ENCODE results near the gene ZFHX3. TPM values are rescaled to one million over a fixed set of nuclear protein-coding genes. Genes with fewer than 3 reads are reported as not detected.

Gene ZFHX3
- polyA plus RNA-seq, 1 donor = 8.8 TPM

DNA sequence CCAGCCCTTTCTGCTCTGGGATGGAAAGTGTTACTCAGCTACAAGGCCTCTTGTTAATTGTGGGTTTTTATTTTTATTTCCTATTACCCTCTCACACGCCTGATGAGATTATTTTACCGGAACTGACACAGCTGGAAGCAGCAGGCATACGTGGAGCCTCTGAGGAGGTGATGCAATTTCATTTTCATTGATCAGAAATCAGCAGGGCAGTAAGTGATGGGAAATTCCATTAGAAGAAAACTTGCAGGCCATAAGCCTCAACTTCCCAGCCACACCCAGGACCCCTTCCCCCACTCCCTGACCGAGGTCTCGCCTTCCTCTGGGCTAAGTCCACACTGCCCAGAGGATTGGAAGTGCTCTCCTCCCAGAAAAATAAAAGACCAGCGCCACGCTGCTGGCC, 69.7 kb downstream of the ZFHX3 start:
- DNase-seq (ENCODE audit: low read depth) = no peak

DNA sequence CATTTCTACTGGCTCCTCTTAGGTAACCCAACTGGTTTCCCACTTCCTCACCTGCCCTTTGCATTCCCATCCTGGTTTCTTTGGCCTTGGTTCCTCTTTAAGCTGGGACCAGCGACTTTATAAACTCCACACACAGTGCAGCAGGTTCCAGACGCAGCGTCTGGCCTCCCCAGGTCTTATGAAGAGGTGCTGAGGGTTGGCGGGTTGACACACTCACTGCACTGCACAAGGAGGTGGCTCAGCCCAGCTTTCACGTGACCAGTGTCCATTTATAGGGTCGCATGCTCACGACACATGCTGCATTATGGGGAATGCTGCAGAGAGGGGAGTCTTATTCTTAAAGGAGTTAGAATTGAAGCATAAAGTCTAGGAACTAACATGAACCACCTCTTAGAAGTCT, 70.8 kb downstream of the ZFHX3 start:
- DNase-seq (ENCODE audit: low read depth) = no peak

DNA sequence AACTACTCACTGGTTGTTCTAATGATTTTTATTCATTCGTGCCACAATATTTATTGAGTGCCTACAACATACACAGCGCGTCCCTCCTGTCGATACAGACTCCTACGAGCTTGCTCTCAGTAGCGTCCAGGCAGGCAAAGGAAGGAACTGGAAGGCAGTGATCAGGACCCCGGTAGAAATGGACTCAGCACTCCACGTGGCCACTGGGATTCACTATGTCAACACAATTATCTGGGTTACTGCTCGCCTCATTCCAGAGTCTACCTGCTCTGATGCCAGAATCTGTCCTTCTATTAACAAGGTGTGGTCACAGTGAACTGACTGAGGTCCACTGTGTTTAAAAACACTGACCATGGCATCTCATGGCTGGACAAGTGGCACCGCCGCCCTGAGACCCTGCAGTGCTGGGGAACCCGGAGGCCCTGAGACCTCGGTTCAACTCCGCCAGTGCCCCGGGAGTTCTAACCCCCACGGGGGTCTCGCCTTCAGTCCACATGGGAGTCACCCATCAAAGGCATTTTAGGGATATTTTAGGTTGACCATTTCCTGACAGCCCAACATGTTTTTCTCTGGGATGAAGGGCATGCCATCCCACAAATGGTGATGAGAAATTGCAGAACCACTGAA, 71.4 kb downstream of the ZFHX3 start:
- DNase-seq (ENCODE audit: low read depth) = no peak

DNA sequence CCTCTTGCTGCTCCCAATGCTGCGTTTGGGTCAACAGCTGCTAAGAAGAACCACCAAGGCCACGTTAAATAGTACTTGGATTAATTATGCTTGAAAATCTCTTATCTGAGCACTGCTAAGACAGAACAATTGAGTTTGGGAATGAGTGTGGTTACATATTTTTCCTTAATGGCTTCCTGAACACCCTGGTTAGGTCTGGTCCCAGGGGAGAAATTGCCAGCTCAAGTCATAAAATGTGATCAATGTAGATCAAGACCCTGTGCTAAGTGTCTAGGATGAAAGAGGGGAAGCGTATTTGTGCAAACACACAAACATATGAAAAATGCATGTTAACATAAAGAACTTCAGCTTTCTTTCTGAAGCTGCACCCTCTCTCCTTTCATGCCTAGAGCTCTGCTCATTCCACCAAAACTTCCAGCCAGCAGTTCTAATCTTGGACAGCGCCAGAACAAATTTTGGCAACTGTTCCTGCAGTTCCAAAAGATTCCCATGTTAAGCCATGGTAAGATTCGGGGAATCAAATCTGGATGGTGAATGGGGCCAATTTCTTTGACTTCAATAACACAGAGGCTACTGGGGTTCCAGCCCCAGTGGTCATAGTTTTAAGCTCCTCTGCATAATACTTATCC, 72.0 kb downstream of the ZFHX3 start:
- DNase-seq (ENCODE audit: low read depth) = no peak

- no peak for DNase-seq (ENCODE audit: low read depth)
Observed at GRCh38 chr16:72974142-72974769, 73.7 kb downstream of the ZFHX3 start.

- DNase-seq (ENCODE audit: low read depth) = no peak
Observed at GRCh38 chr16:72972878-72973571, 74.9 kb downstream of the ZFHX3 start.

GRCh38 chr16:72971370-72971769, 76.6 kb downstream of the ZFHX3 start:
- DNase-seq (ENCODE audit: low read depth) = no peak

- no peak for DNase-seq (ENCODE audit: low read depth)
Observed at GRCh38 chr16:72970656-72971055, 77.3 kb downstream of the ZFHX3 start.

GRCh38 chr16:72969812-72970211, 78.1 kb downstream of the ZFHX3 start:
- DNase-seq (ENCODE audit: low read depth) = no peak

DNA sequence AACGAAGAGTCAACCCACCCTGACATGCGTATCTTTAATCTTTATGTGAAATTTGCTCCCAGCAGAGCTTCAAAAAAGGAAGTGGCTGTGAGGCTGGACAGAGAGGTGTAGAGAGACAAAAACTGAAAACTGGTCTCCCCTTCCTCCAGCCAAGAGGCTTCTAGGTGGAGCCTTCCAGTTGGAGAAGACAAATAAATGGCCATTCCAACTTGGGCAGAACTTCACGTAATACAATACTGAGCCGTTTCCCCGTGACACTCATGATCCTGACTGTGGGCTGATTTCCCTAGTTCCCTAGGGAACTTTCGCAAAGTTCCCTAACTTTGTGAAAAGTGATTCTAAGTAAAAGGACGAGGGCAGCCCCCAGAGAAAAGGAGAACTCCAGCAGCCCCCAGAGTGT, 78.8 kb downstream of the ZFHX3 start:
- no peak for DNase-seq (ENCODE audit: low read depth)

GRCh38 chr16:72967941-72968340, 80.0 kb downstream of the ZFHX3 start:
- DNase-seq (ENCODE audit: low read depth) = no peak

GRCh38 chr16:72963533-72964315, 84.2 kb downstream of the ZFHX3 start:
- DNase-seq (ENCODE audit: low read depth) = no peak

- DNase-seq (ENCODE audit: low read depth) = no peak
Observed at GRCh38 chr16:72962347-72962746, 85.6 kb downstream of the ZFHX3 start.

DNA sequence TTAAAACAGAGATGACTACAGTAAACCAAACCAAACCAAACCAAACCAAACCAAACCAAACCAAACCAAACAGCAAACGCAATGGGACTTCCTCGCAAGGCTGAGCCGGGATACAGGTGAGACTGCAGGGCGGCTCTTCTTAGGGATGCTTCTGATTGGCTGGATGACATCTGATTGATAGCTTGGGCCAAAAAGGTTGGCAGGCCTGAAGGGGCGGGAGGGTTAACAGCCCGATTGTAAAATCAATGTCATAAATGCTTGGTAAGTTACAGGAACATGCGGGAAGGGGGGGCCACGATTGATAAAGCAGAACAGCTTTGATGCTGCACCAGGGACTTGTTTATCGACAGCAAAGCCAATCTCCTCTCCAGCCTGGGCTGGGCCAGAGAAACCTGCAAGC, 86.1 kb downstream of the ZFHX3 start:
- DNase-seq (ENCODE audit: low read depth) = no peak

GRCh38 chr16:72961115-72961832, 86.7 kb downstream of the ZFHX3 start:
- no peak for DNase-seq (ENCODE audit: low read depth)

DNA sequence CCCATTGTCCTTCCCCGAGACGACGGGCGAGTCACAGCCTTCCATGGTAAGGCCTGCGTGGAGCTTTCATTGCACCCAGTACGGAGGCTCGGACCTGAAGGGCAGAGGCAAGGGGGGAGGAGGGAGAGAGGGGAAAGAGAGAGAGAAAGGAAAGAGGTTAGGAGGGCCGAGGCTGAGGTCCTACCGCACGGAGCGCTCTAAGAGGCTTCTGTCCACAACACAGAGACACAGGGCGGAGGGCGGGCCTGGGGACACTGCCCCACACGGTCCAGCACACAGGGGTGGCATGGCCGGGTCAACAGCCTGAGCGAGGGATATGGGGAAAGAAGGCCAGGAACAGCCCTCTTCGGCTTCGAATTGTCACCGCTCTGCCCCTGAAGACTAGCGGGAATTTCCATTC, 87.8 kb downstream of the ZFHX3 start:
- DNase-seq (ENCODE audit: low read depth) = no peak

- DNase-seq (ENCODE audit: low read depth) = no peak
Observed at GRCh38 chr16:72959301-72959996, 88.5 kb downstream of the ZFHX3 start.

DNA sequence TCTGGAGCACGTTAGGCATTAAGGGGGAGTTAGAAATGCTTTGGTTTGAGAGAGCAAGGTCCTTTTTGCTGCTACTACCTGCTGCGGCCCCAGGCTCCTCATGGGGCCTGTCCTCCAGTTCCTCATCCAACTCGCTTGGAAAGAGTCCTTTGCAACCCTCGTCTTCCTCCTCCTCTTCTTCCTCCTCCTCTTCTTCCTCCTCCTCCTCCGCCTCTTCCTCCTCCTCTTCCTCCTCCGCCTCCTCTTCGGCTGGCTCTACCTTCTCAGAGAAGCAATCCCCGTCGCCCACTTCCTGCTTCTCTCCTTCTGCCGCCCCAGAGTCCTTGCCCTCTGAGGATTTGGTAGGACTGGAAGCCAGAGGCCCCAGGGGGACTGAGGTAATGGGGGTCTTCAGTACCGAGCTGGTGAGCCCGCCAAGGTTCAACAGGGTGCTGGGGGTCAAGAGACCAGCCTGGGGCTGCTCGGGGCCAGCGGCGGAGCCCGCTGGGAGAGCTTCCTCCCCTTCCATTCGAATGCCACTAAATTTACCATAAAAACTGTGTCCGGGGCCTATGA, 89.3 kb downstream of the ZFHX3 start:
- no peak for DNase-seq (ENCODE audit: low read depth)

DNA sequence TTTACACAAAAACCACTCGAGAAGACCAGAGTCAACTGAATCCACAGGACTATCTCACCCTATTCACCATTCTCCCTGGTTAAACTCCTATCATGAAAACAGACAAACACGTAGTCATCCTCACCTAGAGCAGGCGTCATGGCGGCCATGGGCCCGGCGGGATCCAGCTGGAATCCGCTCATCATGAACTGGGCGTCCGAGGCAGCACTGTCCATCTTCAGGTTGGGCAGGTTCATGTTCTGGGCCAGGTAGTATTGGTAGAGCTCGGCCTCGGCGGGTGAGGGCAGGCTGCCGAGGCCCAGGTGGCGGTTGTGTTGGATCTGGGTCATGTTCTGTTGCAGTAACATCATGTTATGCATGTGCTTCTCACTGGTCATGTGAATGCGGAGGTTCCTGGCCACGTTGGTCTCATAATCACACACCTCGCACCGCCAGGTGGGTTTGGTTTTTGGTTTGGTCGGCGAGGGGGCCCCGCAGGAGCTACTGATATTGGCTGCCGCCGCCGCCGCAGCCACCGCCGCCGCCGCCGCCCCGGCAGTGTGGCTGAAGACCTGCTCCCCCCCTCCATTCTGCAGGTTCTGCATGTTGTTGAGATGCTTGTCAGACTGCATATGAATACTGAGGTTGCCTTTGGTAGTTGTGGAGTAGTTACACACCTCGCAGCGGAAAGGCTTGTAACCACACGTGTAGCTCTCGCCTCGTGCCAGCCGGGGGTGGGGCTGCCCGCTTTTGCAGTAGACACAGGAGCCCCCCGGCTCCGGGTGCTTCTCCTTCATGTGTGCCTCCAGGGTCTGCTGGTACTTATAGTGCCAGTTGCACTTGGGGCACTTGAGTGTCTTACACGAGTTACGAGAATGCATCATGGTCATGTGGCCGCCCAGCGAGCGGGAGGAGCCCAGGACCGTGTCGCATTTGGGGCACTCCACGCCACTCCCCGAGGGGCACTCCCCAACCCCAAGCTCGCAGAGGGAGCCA, 90.3 kb downstream of the ZFHX3 start:
- DNase-seq (ENCODE audit: low read depth) = no peak

Data from forelimb muscle (tissue), 1 donor.